GM12878 (cell line): Measurements from ENCODE around the gene COX19. TPM values are rescaled to one million over a fixed set of nuclear protein-coding genes. Genes with fewer than 3 reads are reported as not detected.
A peak's percentile ranks its signal among the peaks of the same experiment; 100 is the strongest.

Source experiments
- ATAC-seq: fragments of 200-7000 bp; cut with Tn5 transposase; 3 replicates; pipeline ENCODE4 v1.9.1; 2020; ENCODE audit warnings: mild to moderate bottlenecking, moderate library complexity
- BruUV-seq: library from RNA; stranded (reverse); fragments of 400-500 nt; replicated peaks from 2 replicates; lab custom pipeline; 2021; lab: Mats Ljungman, UMichigan
- CTCF ChIA-PET: fragments of 300-600 bp; sonication (Branson Sonifier 250); formaldehyde crosslinking; extraction: SDS; loops from one replicate; lab custom pipeline; 2021; ENCODE audit warnings: inconsistent platforms; lab: Yijun Ruan, JAX
- POLR2A ChIA-PET: fragments of 350-600 bp; formaldehyde crosslinking; extraction: SDS; loops from one replicate; lab custom pipeline; 2021; ENCODE audit warnings: inconsistent platforms; lab: Charles Lee
- RAD21 ChIA-PET: fragments of 300-600 bp; sonication (Branson Sonifier 250); formaldehyde crosslinking; loops from one replicate; lab custom pipeline; 2023; ENCODE audit warnings: antibody characterized with exemption; ENCODE audit not compliant: unreplicated experiment; lab: Charles Lee
- SMC1A ChIA-PET: fragments of 300-600 bp; sonication (Branson Sonifier 250); formaldehyde crosslinking; loops from one replicate; lab custom pipeline; 2023; ENCODE audit not compliant: unreplicated experiment, uncharacterized antibody; lab: Charles Lee
- DNase-seq: peaks from one replicate; pipeline ENCODE4 v3.0.0-alpha.2; 2011; ENCODE audit warnings: low read depth, low spot score
- FAIRE-seq: peaks from 3 replicates; lab custom pipeline; 2011; peaks lifted over from hg19 to GRCh38; lab: Jason Lieb, UNC
- H2AFZ ChIP-seq: 2 replicates; pipeline ENCODE4 v1.6.0; 2011; ENCODE audit warnings: low read depth, low read length, control low read depth; ENCODE audit not compliant: control insufficient read depth
- H3K27ac ChIP-seq: 2 replicates; pipeline ENCODE4 v1.5.1; 2011; ENCODE audit warnings: control low read depth; ENCODE audit not compliant: control insufficient read depth, insufficient read depth
- H3K27me3 ChIP-seq, 2 experiments: replicated peaks in 1 of 2; 2 replicates each; pipeline versions ENCODE4 v1.6.0 to v1.6.1; 2011; ENCODE audit warnings: low read length in 1 of 2; ENCODE audit not compliant: control insufficient read depth in 2 of 2, insufficient read depth in 2 of 2
- H3K36me3 ChIP-seq, 2 experiments: 2 replicates each; pipeline ENCODE4 v1.5.1; 2011; ENCODE audit warnings: low read length in 1 of 2; ENCODE audit not compliant: control insufficient read depth in 2 of 2, insufficient read depth in 2 of 2
- H3K4me1 ChIP-seq: 2 replicates; pipeline ENCODE4 v1.6.1; 2011; ENCODE audit warnings: mild to moderate bottlenecking, low read length, moderate library complexity, mixed read lengths; ENCODE audit not compliant: control insufficient read depth, insufficient read depth
- H3K4me2 ChIP-seq: 2 replicates; pipeline ENCODE4 v1.6.0; 2011; ENCODE audit warnings: control low read depth; ENCODE audit not compliant: control insufficient read depth, insufficient read depth
- H3K4me3 ChIP-seq: fragments of 200-600 bp; sonication (generic); 2 replicates; pipeline ENCODE4 v1.5.1; 2016
- H3K79me2 ChIP-seq: 2 replicates; pipeline ENCODE4 v1.6.0; 2011; ENCODE audit warnings: low read length; ENCODE audit not compliant: control insufficient read depth, insufficient read depth
- H3K9ac ChIP-seq: 2 replicates; pipeline ENCODE4 v1.8.0; 2011; ENCODE audit warnings: low read length, control low read depth, mixed read lengths; ENCODE audit not compliant: control insufficient read depth, insufficient read depth
- H3K9me3 ChIP-seq: replicated peaks from 3 replicates; pipeline ENCODE4 v1.5.1; 2011; ENCODE audit warnings: mild to moderate bottlenecking, low read length; ENCODE audit not compliant: control insufficient read depth, insufficient read depth
- H4K20me1 ChIP-seq: 2 replicates; pipeline ENCODE4 v1.6.0; 2011; ENCODE audit not compliant: control insufficient read depth, insufficient read depth
- GABPA ChIP-seq: IDR thresholded peaks from 2 replicates; pipeline ENCODE4 v1.6.1; 2014; ENCODE audit warnings: antibody characterized with exemption, low read depth, mild to moderate bottlenecking, inconsistent platforms
- GATAD2B ChIP-seq: fragments of 450-650 bp; conservative IDR thresholded peaks from 2 replicates; pipeline ENCODE4 v1.6.1; 2017; ENCODE audit warnings: low read depth, mild to moderate bottlenecking, moderate library complexity
- POLR2A ChIP-seq: IDR thresholded peaks from 2 replicates; pipeline ENCODE4 v1.6.1; 2011; ENCODE audit warnings: low read depth, mild to moderate bottlenecking, low read length
- POLR2AphosphoS5 ChIP-seq: IDR thresholded peaks from 2 replicates; pipeline ENCODE4 v1.6.1; 2011; ENCODE audit warnings: mild to moderate bottlenecking, low read length, inconsistent platforms
- RCOR1 ChIP-seq: conservative IDR thresholded peaks from 2 replicates; pipeline ENCODE4 v1.6.1; 2012; ENCODE audit warnings: low read depth, low read length, improper control_type of control experiment
- YY1 ChIP-seq: IDR thresholded peaks from 2 replicates; pipeline ENCODE4 v1.6.1; 2011; ENCODE audit warnings: low read depth, mild to moderate bottlenecking, low read length
- WGBS: methylation state at CpG from one replicate; pipeline ENCODE4 v1.1.6; 2016; ENCODE audit warnings: low lambda C conversion rate; ENCODE audit not compliant: insufficient replicate concordance, insufficient coverage; ENCODE audit errors: missing lambda C conversion rate; 5-methylcytosine and 5-hydroxymethylcytosine counted together
- in situ Hi-C: fragments of 300-500 bp; cut with MboI; formaldehyde crosslinking; loops from 9 replicates; pipeline ENCODE4 v1.14.3; 2018; ENCODE audit warnings: mixed read lengths
- intact Hi-C: fragments of 100-400 bp; cut with micrococcal nuclease; formaldehyde crosslinking; loops from one replicate; pipeline ENCODE4 v1.14.2; 2022; ENCODE audit not compliant: unreplicated experiment
- polyA plus RNA-seq, 11 experiments: library from polyadenylated mRNA; depleted of rRNA in 4 of 11; unstranded in 6 of 11; stranded (reverse) in 5 of 11; fragments of >200 nt; fragmentation: Nextera tagmentation in 4 of 11; fragmentation: Illumina TruSeq in 1 of 11; extraction: Ambion mirVana in 4 of 11; extraction: Trizol in 1 of 11; gene quantifications; 1 replicate in 1 of 11; 2 replicates in 10 of 11; pipeline versions ENCODE4 v1.2.1 to v1.2.3, GENCODE V29; 2011 to 2016; ENCODE audit warnings: inconsistent platforms in 2 of 11, missing spikeins in 2 of 11, low read depth in 1 of 11
- total RNA-seq, 4 experiments: library from RNA; depleted of rRNA in 3 of 4; stranded (reverse); fragments of >200 nt in 3 of 4; fragmentation: Illumina TruSeq in 1 of 4; extraction: Trizol in 1 of 4; gene quantifications; 2 replicates each; pipeline versions ENCODE4 v1.2.1 to v1.2.3, GENCODE V29; 2013 to 2021

The COX19 gene
- total and polyA plus RNA-seq, 10 of the 15 experiments (the other 5 are each of a cell fraction or from before 2014, with no cell fraction given), result 3.7 to 17.9 (median 10.8) TPM

DNA sequence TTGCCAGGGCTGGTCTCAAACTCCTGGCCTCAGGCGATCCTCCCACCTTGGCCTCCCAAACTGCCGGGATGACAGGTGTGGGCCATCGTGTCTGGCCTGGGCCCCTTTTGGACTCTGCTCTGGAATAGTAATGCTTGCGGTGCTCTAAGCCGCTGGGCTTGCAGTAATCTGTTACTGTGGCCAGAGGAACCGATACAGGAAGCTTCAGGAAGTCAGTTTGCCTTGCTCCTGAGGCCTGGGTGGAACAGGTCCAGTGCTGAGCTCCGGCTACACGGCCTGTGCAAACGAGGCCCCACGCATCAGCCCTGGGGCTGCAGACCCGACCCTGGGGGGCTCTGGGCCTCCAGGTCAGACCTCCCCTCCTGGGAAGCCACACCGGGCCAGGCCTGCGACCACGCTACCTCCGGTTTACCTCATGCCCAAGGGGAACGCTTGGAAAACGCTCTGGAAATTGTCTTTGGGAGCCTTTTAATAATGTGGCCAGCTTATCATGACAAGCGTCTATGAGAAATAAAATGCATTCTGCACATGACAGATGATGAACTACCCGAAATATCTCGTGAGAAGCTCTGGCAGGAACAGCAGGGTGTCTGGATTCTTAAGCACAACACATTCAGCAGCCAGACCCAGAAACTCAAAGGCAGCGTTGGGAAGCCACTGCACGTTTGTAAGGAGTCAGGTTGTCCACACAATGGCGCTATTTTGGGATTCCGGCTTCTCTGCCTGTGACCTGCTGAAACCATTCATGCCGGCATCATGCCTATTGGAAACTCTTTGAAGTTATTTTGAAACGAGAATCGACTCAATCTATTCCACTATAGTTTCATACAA is 10.7 kb downstream of the COX19 start:
- in situ Hi-C loops, result loop anchor here (5.0 kb wide), 1 partner anchor 647 kb away; no protein-coding TSS in a partner anchor

More for the DNA sequence above, 10.7 kb downstream of the COX19 start:
- RAD21 ChIA-PET, result no interaction called here
- FAIRE-seq, result no peak
- CTCF ChIA-PET, result interaction anchor here (0.6 to 1.0 kb wide), 2 partner anchors 14 to 107 kb away, joined by 3 read pairs; no protein-coding TSS in a partner anchor
- Histone ChIP-seq H3K27me3 (no peaks in the 10 kb centered on the region), H3K9me3 (no peaks in the 10 kb centered on the region; the same call in 2 of the 3 replicates), H3K4me3 (no peak overlapping the region), H3K9ac (no peak overlapping the region), H3K79me2 (no peaks in the 10 kb centered on the region), H2AFZ (no peak overlapping the region), H3K27ac (no peak overlapping the region), H4K20me1 (no peaks in the 10 kb centered on the region), H3K4me1 (peaks cover 8% of the 10 kb centered on the region), H3K4me2 (no peak overlapping the region), H3K36me3 (peaks cover 14 to 16% of the 10 kb centered on the region in 2 experiments)
- no TSS peak for BruUV-seq
- 35% methylated on average over 27 of the region's 27 CpGs for WGBS
- peak; percentile 59 for TF ChIP-seq POLR2A
- no peak for TF ChIP-seq GABPA
- TF ChIP-seq POLR2AphosphoS5, result 0 out of 2 replicates have a peak, but pooled peaks have one; percentile 13
- no peak for TF ChIP-seq GATAD2B
- no peak for TF ChIP-seq YY1
- TF ChIP-seq RCOR1, result no peak
- SMC1A ChIA-PET, result interaction anchor here (1.3 kb wide), 1 partner anchor 9 kb away, joined by 5 read pairs; no protein-coding TSS in a partner anchor
- no peak for DNase-seq
- intact Hi-C loops, result no loop called here
- POLR2A ChIA-PET, result no interaction called here
- peak; percentile 47 for ATAC-seq
